ENCODE measurements around the gene C17orf107.
"Not testable (repeated sequence)": the region's sequence is repeated elsewhere in the genome, so short reads cannot be mapped to it uniquely, and the experiment has no call there.

DNA sequence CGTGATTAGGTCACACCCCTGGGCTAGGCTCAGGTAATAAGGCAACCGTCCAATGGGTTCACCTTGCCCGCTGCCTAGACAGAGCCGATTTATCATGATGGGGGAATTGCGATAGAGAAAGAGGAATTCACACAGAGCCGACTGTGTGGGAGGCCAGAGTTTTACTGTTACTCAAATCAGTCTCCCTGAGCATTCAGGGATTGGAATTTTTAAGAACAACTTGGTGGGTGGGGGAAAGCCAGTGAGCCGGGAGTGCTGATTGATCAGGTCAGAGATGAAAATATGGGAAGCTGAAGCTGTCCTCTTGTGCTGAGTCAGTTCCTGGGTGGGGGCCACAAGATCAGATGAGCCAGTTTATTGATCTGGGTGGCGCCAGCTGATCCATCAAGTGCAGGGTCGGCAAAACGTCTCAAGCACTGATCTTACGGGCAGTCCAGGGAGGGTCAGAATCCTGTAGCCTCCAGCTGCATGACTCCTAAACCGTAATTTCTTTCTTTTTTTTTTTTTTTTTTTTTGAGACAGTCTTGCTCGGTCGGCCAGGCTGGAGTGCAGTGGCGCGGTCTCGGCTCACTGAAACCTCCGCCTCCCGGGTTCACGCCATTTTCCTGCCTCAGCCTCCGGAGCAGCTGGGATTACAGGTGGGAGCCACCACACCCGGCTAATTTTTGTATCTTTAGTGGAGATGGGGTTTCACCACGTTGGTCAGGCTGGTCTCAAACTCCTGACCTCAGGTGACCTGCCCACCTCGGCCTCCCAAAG is 27.4 kb downstream of the C17orf107 start:
- not testable (repeated sequence) for TF ChIP-seq EZH2 (IDR thresholded peaks at IDR 0.05; ENCODE audit: insufficient read depth, poor library complexity, severe bottlenecking); EZH2phosphoT487 (IDR thresholded peaks at IDR 0.05; ENCODE audit: insufficient read depth, low read depth)
